CD4-positive, alpha-beta T cell (primary cell): ENCODE data around the gene GCM1. TPM values are rescaled to one million over a fixed set of nuclear protein-coding genes. Genes with fewer than 3 reads are reported as not detected.

Source experiments
- ATAC-seq: fragments of 200-7000 bp; cut with Tn5 transposase; one replicate; pipeline ENCODE4 v1.10.0; 2022; ENCODE audit warnings: mild to moderate bottlenecking; ENCODE audit not compliant: poor library complexity
- CTCF ChIA-PET: fragments of 350-600 bp; sonication (Branson Sonifier 250); formaldehyde crosslinking; loops from one replicate; lab custom pipeline; 2021; ENCODE audit warnings: antibody characterized with exemption, inconsistent platforms; lab: Charles Lee
- POLR2A ChIA-PET: fragments of 350-600 bp; sonication (Branson Sonifier 250); formaldehyde crosslinking; loops from one replicate; lab custom pipeline; 2021; ENCODE audit warnings: antibody characterized with exemption, inconsistent platforms; lab: Charles Lee
- DNase-seq, 14 experiments: peaks; one replicate each; pipeline ENCODE4 v3.0.0-alpha.2; 2013 to 2020; ENCODE audit warnings: mixed read lengths in 2 of 14
- H3K27ac ChIP-seq, 2 donors: one replicate each; pipeline versions ENCODE4 v1.5.1 to v1.7.0; 2013; ENCODE audit warnings: low read length in 2 of 2, low read depth in 1 of 2, mild to moderate bottlenecking in 1 of 2
- H3K27me3 ChIP-seq, 2 experiments: 1 replicate in 1 of 2; 2 replicates in 1 of 2; pipeline versions ENCODE4 v1.6.1 to v1.7.0; 2013; ENCODE audit warnings: low read length in 2 of 2, control low read depth in 1 of 2, mild to moderate bottlenecking in 1 of 2, moderate library complexity in 1 of 2; ENCODE audit not compliant: insufficient read depth in 2 of 2, control insufficient read depth in 1 of 2
- H3K36me3 ChIP-seq: one replicate; pipeline ENCODE4 v1.6.1; 2013; ENCODE audit warnings: low read length, control low read depth; ENCODE audit not compliant: insufficient read depth
- H3K4me1 ChIP-seq: one replicate; pipeline ENCODE4 v1.6.1; 2013; ENCODE audit warnings: low read length, control low read depth; ENCODE audit not compliant: insufficient read depth
- H3K4me3 ChIP-seq: one replicate; pipeline ENCODE4 v1.5.1; 2013; ENCODE audit warnings: mild to moderate bottlenecking, low read length, moderate library complexity
- H3K9me3 ChIP-seq, 2 experiments: 1 replicate in 1 of 2; 2 replicates in 1 of 2; pipeline versions ENCODE4 v1.6.1 to v1.7.0; 2013; ENCODE audit warnings: low read length in 2 of 2, mild to moderate bottlenecking in 2 of 2, control low read depth in 1 of 2, moderate library complexity in 1 of 2; ENCODE audit not compliant: control insufficient read depth in 1 of 2, insufficient read depth in 1 of 2
- H3K27ac Mint-ChIP-seq: one replicate; pipeline ENCODE4 v1.8.0; 2020; ENCODE audit warnings: mixed read lengths
- H3K27me3 Mint-ChIP-seq: one replicate; pipeline ENCODE4 v1.8.0; 2021; ENCODE audit warnings: mixed read lengths
- H3K36me3 Mint-ChIP-seq: one replicate; pipeline ENCODE4 v1.8.0; 2021; ENCODE audit warnings: low read depth, mixed read lengths
- H3K4me1 Mint-ChIP-seq: one replicate; pipeline ENCODE4 v1.8.0; 2021; ENCODE audit warnings: low read depth, mixed read lengths
- H3K4me3 Mint-ChIP-seq: one replicate; pipeline ENCODE4 v1.8.0; 2020; ENCODE audit warnings: mild to moderate bottlenecking, mixed read lengths
- H3K9me3 Mint-ChIP-seq: one replicate; pipeline ENCODE4 v1.8.0; 2020; ENCODE audit warnings: mixed read lengths
- CTCF ChIP-seq: fragments of 200-600 bp; IDR thresholded peaks from one replicate; pipeline ENCODE4 v1.8.0; 2022; ENCODE audit warnings: antibody characterized with exemption, mild to moderate bottlenecking
- intact Hi-C, 2 experiments: fragments of 100-400 bp; cut with DNase I in 1 of 2; cut with micrococcal nuclease in 1 of 2; formaldehyde crosslinking; loops; one replicate each; pipeline versions ENCODE4 v1.15.1 to v1.9.0; 2023 to 2025; cut with DNase I, micrococcal nuclease
- polyA plus RNA-seq, 2 donors: library from polyadenylated mRNA; unstranded; fragments of 120-200 nt; gene quantifications; one replicate each; pipeline ENCODE4 v1.2.1, GENCODE V29; 2013
- total RNA-seq, 174 experiments: library from RNA in 2 of 174; stranded (reverse) in 2 of 174; gene quantifications; one replicate each; pipeline ENCODE4 v1.2.3 and lab custom pipeline; 2021 to 2026

Gene GCM1, protein sequence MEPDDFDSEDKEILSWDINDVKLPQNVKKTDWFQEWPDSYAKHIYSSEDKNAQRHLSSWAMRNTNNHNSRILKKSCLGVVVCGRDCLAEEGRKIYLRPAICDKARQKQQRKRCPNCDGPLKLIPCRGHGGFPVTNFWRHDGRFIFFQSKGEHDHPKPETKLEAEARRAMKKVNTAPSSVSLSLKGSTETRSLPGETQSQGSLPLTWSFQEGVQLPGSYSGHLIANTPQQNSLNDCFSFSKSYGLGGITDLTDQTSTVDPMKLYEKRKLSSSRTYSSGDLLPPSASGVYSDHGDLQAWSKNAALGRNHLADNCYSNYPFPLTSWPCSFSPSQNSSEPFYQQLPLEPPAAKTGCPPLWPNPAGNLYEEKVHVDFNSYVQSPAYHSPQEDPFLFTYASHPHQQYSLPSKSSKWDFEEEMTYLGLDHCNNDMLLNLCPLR
- total RNA-seq (under 1 TPM; 0.11 to 0.22 TPM), total RNA-seq (lab: John Stamatoyannopoulos, UW) (0 to 0.81 (median 0.11) reads per million in 172 experiments)
- polyA plus RNA-seq (2013, experiment 1 of 2): 0.03 TPM
- polyA plus RNA-seq (2013, experiment 2 of 2): 0.04 TPM

- Mint-ChIP-seq H3K27me3 (peaks cover 15% of the 10 kb centered on the region), H3K4me1 (no peaks in the 10 kb centered on the region), H3K27ac (no peak within 1 kb of the TSS), H3K9me3 (no peaks in the 10 kb centered on the region), H3K36me3 (no peaks in the 10 kb centered on the region), H3K4me3 (no peak within 1 kb of the TSS)
- Histone ChIP-seq H3K4me3 (no peak within 1 kb of the TSS), H3K36me3 (no peaks in the 10 kb centered on the region), H3K9me3 (no peaks in the 10 kb centered on the region), H3K27ac (no peak within 1 kb of the TSS), H3K4me1 (no peaks in the 10 kb centered on the region), H3K27me3 (no peaks in the 10 kb centered on the region)
- intact Hi-C loops: no loop called here
- ATAC-seq (no peak), DNase-seq (no peak)
- ChIA-PET POLR2A (no interaction called here), CTCF (no interaction called here)
- TF ChIP-seq CTCF: no peak
Observed at GRCh38 chr6:53148684-53149083, at the start of gene GCM1. TSS of gene GCM1 (minus strand) at chr6:53148841. CDS start at chr6:53145632, 3,209 bp downstream.

DNA sequence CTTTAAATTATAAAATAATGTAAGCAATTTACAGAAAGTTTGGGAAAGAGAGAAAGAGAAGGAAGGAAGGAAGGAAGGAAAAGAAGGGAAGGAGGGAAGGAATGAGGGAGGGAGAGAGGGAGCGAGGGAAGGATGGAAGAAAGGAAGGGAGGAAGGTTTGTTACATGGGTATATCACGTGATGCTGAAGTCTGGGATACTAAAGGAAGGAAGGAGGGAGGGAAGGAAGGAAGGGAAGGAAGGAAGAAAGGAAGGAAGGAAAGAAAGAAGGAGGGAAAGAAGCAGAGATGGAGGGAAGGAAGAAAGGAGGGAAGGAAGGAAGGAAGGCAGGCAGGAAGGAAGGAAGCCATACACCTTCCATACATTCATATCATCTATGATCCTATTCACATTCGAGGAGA, 48.9 kb upstream of the GCM1 start:
- no peaks in the 10 kb centered on the region for H3K36me3 Mint-ChIP-seq
- ATAC-seq (no peak), DNase-seq (no peak)
- intact Hi-C loops: no loop called here
- H3K27me3 ChIP-seq: no peaks in the 10 kb centered on the region
- no peak overlapping the region for H3K27ac ChIP-seq
- no peaks in the 10 kb centered on the region for H3K9me3 ChIP-seq
- no peaks in the 10 kb centered on the region for H3K36me3 ChIP-seq
- H3K4me1 Mint-ChIP-seq: peaks cover 7% of the 10 kb centered on the region
- H3K4me3 ChIP-seq: no peak overlapping the region
- no peaks in the 10 kb centered on the region for H3K4me1 ChIP-seq
- CTCF ChIA-PET: no interaction called here
- POLR2A ChIA-PET: no interaction called here
- no peak for TF ChIP-seq CTCF
- H3K9me3 Mint-ChIP-seq: no peaks in the 10 kb centered on the region
- H3K27ac Mint-ChIP-seq: no peak overlapping the region
- no peaks in the 10 kb centered on the region for H3K27me3 Mint-ChIP-seq
- no peak overlapping the region for H3K4me3 Mint-ChIP-seq

- CTCF ChIA-PET: no interaction called here
- Histone ChIP-seq H3K27me3 (no peaks in the 10 kb centered on the region), H3K36me3 (no peaks in the 10 kb centered on the region), H3K27ac (no peak overlapping the region), H3K9me3 (no peaks in the 10 kb centered on the region), H3K4me3 (no peak overlapping the region), H3K4me1 (peaks cover 3% of the 10 kb centered on the region)
- Mint-ChIP-seq H3K4me3 (no peak overlapping the region), H3K27ac (no peak overlapping the region), H3K4me1 (peaks cover 13% of the 10 kb centered on the region), H3K27me3 (no peaks in the 10 kb centered on the region), H3K36me3 (no peaks in the 10 kb centered on the region), H3K9me3 (no peaks in the 10 kb centered on the region)
- POLR2A ChIA-PET: no interaction called here
- DNase-seq (no peak), ATAC-seq (no peak)
- intact Hi-C loops: no loop called here
- no peak for TF ChIP-seq CTCF
Observed at GRCh38 chr6:53195048-53195447, 46.4 kb upstream of the GCM1 start.
